GM12874 (cell line): Measurements from ENCODE around the gene CACNA1C.

Source experiments
- CTCF ChIP-seq: IDR thresholded peaks from 2 replicates; pipeline ENCODE4 v1.5.1; 2011; ENCODE audit warnings: low read depth, mild to moderate bottlenecking, control low read depth, low read length, moderate library complexity; ENCODE audit not compliant: insufficient read depth

CACNA1C gene

GRCh38 chr12:2307550-2307949 is 254.8 kb downstream of the CACNA1C start:
- no peak for TF ChIP-seq CTCF

- no peak for TF ChIP-seq CTCF
Observed at GRCh38 chr12:2309647-2310046, 256.9 kb downstream of the CACNA1C start.

DNA sequence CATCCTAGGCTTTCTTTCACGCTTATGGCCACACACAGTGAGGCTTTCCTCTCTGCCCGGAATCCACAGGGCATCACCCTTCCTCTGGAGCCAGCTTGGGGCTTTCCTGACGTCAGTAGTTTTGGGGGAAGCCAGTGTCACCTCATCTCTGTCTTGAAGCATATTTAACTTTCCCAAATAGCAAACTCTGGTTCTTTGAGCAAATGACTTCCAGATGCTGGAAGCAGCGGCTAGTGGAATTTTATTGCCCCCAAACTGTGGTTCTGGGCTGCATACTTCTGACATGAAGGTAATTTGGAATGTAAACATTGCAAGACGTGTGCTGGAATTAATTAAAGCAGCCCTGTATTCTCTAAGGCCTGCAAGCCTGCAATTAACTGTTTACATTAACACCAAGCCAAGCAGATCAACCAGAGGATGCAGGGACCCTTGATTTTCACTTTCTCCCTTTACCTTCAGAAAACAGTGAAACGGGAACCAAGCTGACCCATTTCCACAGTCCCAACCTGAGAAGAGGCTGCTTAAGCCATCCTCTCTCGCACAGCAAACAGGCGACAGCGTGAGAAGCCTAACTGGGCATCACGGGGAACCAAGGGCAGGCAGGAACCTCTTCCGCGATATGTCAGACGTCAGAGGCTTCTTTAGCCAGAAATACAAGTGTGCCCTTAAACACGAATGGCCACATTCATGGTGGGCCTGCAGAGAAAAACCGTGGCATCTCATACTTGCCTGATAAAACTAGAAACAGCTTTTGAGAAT is 258.4 kb downstream of the CACNA1C start:
- no peak for TF ChIP-seq CTCF

DNA sequence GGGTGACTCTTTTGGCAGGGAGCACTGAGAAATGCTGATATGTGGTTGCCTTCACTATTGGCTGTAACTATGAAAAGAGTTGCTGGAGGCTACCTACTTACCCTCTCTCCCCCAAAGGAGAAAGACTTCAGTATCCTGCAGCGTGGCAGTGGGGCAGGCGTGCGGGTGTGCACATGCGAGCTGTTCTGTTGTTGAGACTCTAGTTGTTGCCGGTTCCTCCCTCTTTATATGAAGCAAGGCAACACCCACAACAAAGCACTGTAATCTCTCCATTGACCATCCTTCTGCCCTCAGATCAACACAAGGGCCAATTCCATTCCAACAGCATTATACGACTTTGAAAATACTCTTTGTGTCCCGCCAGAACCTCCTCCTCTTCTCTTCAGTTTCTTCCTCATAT is 259.4 kb downstream of the CACNA1C start:
- TF ChIP-seq CTCF: no peak

DNA sequence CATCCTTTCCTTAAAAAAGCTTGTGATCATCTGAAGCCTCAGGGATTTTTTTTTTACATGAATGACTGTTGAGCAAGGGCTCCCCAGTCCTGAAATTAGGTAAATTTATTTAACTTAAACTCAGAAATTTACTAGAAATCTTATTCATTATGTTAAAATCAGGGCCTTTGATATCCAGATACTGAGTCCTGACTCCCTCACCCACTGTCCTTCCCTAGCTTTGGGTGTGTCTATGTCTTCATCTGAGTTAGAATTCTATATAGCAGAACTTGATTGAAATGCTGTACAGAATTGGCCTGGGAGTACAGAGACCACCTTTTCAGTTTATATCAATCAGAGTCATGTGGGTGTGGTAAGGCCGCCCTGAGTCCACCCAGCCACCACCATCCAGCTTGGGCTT is 260.0 kb downstream of the CACNA1C start:
- no peak for TF ChIP-seq CTCF

DNA sequence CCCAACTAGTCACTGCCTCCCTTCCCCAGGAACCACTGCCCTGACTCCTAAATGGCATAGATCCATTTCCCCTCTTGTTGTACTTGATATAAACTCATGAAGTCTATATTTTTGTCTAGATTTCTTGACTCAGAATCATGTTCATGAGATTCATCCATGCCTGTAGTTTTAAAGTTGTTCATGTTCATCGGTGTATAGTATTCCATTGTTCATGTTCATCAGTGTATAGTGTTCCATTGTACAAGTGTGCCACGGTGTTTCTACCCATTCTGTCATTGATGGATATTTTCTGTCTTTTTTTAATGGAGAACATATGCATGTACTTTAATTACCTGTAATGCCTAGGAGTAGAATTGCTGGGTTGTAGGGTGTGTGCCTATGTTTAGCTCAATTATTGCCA is 261.7 kb downstream of the CACNA1C start:
- no peak for TF ChIP-seq CTCF

- no peak for TF ChIP-seq CTCF
Observed at GRCh38 chr12:2317772-2318171, 265.0 kb downstream of the CACNA1C start.

DNA sequence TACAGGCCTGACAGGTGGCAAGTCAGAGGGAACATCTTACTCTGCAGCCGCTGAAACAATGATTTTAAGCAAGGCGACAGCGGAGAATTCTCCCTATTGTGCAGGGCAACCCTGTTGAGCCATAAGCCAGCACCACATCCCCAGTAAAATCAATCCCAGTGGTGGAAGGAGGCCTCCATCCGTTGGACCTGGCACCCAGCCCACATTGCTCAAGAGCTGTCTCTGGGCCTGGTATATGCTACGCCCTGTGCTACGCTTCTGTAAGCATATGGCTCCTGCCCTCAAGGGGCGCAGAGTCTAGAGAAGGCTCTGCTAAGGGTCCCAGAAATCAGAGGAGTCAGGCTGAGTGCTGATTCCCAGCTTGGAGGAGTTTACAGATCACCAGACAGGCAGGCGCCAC is 265.5 kb downstream of the CACNA1C start:
- no peak for TF ChIP-seq CTCF
